ENCODE results near the gene EFNA3. TPM values are rescaled to one million over a fixed set of nuclear protein-coding genes. Genes with fewer than 3 reads are reported as not detected.

EFNA3 gene
- total RNA-seq, 1 experiment from 2014 or later, result 2.3 TPM

- TF ChIP-seq TCF7L2 (IDR thresholded peaks at IDR 0.05; ENCODE audit: low read depth, low read length) (no peak), SIN3A (IDR thresholded peaks at IDR 0.05; ENCODE audit: borderline replicate concordance, insufficient read depth, low read depth, low read length) (no peak), REST (IDR thresholded peaks at IDR 0.05; ENCODE audit: insufficient read depth in 1 of 2, low read depth in 2 of 2, low read length in 1 of 2) (no peak), CTCF (IDR thresholded peaks at IDR 0.05) (no peak)
- CTCF ChIA-PET, result interaction anchor here (2.2 kb wide), 1 partner anchor 43 kb away, joined by 6 read pairs; no protein-coding TSS in a partner anchor
- Histone ChIP-seq H3K4me3 (ENCODE audit: low read depth in 2 of 2, low read length in 2 of 2) (peak overlapping the region in 1 of 2 experiments; percentile 86; a peak in 2 of 4 replicates), H3K9me3 (ENCODE audit: control insufficient read depth, insufficient read depth, low read depth, low read length) (no peaks in the 10 kb centered on the region), H3K27me3 (ENCODE audit: control insufficient read depth, insufficient read depth, low read length) (no peaks in the 10 kb centered on the region), H3K27ac (ENCODE audit: low read length) (peak overlapping the region; percentile 93), H3K4me1 (ENCODE audit: control insufficient read depth, insufficient read depth, low read length) (peaks cover 46% of the 10 kb centered on the region), H3K36me3 (ENCODE audit: control insufficient read depth, insufficient read depth, low read length) (no peaks in the 10 kb centered on the region)
- no peak for DNase-seq (ENCODE audit: low read depth, low spot score)
- ATAC-seq, result no peak
- no TSS peak for BruUV-seq (replicated peaks)
- POLR2A ChIA-PET, result interaction anchor here (0.6 kb wide), 1 partner anchor 10 kb away, joined by 3 read pairs; no protein-coding TSS in a partner anchor
- intact Hi-C loops (cut with micrococcal nuclease; ENCODE audit: unreplicated experiment), result no loop called here
- in situ Hi-C loops (cut with HindIII; ENCODE audit: low pct_unique_long_range_greater_than_20kb, low sequenced_read_pairs), result no loop called here
Measured at GRCh38 chr1:155134322-155134721, 55.7 kb downstream of the EFNA3 start.

DNA sequence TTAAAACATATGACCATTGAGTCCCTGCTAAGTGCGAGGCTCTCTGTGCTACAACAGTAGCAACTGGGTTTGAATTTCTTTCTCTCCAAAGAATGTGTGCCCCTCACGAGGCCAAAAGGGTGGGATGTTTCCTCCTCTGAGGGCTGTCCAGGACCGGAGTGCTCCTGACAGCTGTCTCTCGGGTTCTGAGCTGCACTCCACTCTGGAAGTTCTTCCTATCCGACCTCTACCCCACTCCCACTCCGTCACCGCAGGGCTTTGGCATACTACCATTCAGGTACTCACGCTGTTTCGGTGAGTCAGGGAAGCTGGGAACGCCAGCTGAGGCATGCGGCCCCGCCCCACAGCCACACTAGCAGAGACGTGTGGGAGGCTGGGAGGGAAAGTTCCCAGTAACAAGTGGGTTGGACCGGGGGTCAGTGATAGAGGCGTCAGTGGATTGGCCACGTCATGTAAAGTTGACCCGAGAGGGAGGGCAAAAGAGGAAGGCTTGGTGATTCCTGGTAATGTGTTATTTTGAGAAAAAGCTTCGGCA, 56.3 kb downstream of the EFNA3 start:
- Histone ChIP-seq H3K4me3 (ENCODE audit: low read depth in 2 of 2, low read length in 2 of 2) (peak overlapping the region; percentile 60 to 86), H3K36me3 (ENCODE audit: control insufficient read depth, insufficient read depth, low read length) (no peaks in the 10 kb centered on the region), H3K9me3 (ENCODE audit: control insufficient read depth, insufficient read depth, low read depth, low read length) (no peaks in the 10 kb centered on the region), H3K4me1 (ENCODE audit: control insufficient read depth, insufficient read depth, low read length) (peaks cover 40% of the 10 kb centered on the region), H3K27ac (ENCODE audit: low read length) (peak overlapping the region; percentile 93), H3K27me3 (ENCODE audit: control insufficient read depth, insufficient read depth, low read length) (no peaks in the 10 kb centered on the region)
- in situ Hi-C loops (cut with HindIII; ENCODE audit: low pct_unique_long_range_greater_than_20kb, low sequenced_read_pairs) (no loop called here), intact Hi-C loops (cut with micrococcal nuclease; ENCODE audit: unreplicated experiment) (no loop called here)
- no TSS peak for BruUV-seq (replicated peaks)
- ChIA-PET POLR2A (no interaction called here), CTCF (interaction anchor here (0.7 to 2.2 kb wide), 2 partner anchors 12 to 44 kb away, joined by 3 to 6 read pairs; no protein-coding TSS in a partner anchor)
- TF ChIP-seq CTCF (IDR thresholded peaks at IDR 0.05) (no peak), REST (IDR thresholded peaks at IDR 0.05; ENCODE audit: insufficient read depth in 1 of 2, low read depth in 2 of 2, low read length in 1 of 2) (no peak), POLR2AphosphoS5 (IDR thresholded peaks at IDR 0.05; ENCODE audit: low read depth, low read length) (no peak), TCF7L2 (IDR thresholded peaks at IDR 0.05; ENCODE audit: low read depth, low read length) (no peak), SIN3A (IDR thresholded peaks at IDR 0.05; ENCODE audit: borderline replicate concordance, insufficient read depth, low read depth, low read length) (no peak)
- DNase-seq (ENCODE audit: low read depth, low spot score) (peak; percentile 87), ATAC-seq (peak; percentile 78)

Measured in Panc1 (cell line).